ENCODE measurements around the gene CCDC27.

Gene CCDC27

GRCh38 chr1:3814771-3815561 lies 62.7 kb downstream of the CCDC27 start:
- TF ChIP-seq CTCF (IDR thresholded peaks at IDR 0.05; ENCODE audit: low read depth, low read length) = no peak
- in situ Hi-C loops (cut with HindIII; ENCODE audit: low sequenced_read_pairs) = no loop called here
- H3K4me3 ChIP-seq (ENCODE audit: low read depth, low read length) = no peak overlapping the region
- DNase-seq (ENCODE audit: low read depth, low spot score) = no peak

GRCh38 chr1:3816331-3817137 lies 64.3 kb downstream of the CCDC27 start:
- no peak for TF ChIP-seq CTCF (IDR thresholded peaks at IDR 0.05; ENCODE audit: low read depth, low read length)
- in situ Hi-C loops (cut with HindIII; ENCODE audit: low sequenced_read_pairs) = no loop called here
- no peak overlapping the region for H3K4me3 ChIP-seq (ENCODE audit: low read depth, low read length)
- no peak for DNase-seq (ENCODE audit: low read depth, low spot score)

- no peak overlapping the region for H3K4me3 ChIP-seq (ENCODE audit: low read depth, low read length)
- in situ Hi-C loops (cut with HindIII; ENCODE audit: low sequenced_read_pairs) = no loop called here
- TF ChIP-seq CTCF (IDR thresholded peaks at IDR 0.05; ENCODE audit: low read depth, low read length) = no peak
- no peak for DNase-seq (ENCODE audit: low read depth, low spot score)
Measured at GRCh38 chr1:3817138-3817740, 65.0 kb downstream of the CCDC27 start.

- no peak overlapping the region for H3K4me3 ChIP-seq (ENCODE audit: low read depth, low read length)
- in situ Hi-C loops (cut with HindIII; ENCODE audit: low sequenced_read_pairs) = no loop called here
- no peak for DNase-seq (ENCODE audit: low read depth, low spot score)
- no peak for TF ChIP-seq CTCF (IDR thresholded peaks at IDR 0.05; ENCODE audit: low read depth, low read length)
Measured at GRCh38 chr1:3817821-3818597, 65.8 kb downstream of the CCDC27 start.

- TF ChIP-seq CTCF (IDR thresholded peaks at IDR 0.05; ENCODE audit: low read depth, low read length) = no peak
- DNase-seq (ENCODE audit: low read depth, low spot score) = no peak
- in situ Hi-C loops (cut with HindIII; ENCODE audit: low sequenced_read_pairs) = no loop called here
Measured at GRCh38 chr1:3819771-3820200, 67.5 kb downstream of the CCDC27 start.

GRCh38 chr1:3820316-3820715 lies 68.1 kb downstream of the CCDC27 start:
- in situ Hi-C loops (cut with HindIII; ENCODE audit: low sequenced_read_pairs) = no loop called here
- no peak for TF ChIP-seq CTCF (IDR thresholded peaks at IDR 0.05; ENCODE audit: low read depth, low read length)
- H3K4me3 ChIP-seq (ENCODE audit: low read depth, low read length) = no peak overlapping the region
- DNase-seq (ENCODE audit: low read depth, low spot score) = no peak

More at GRCh38 chr1:3819771-3820200, 67.5 kb downstream of the CCDC27 start:
- H3K4me3 ChIP-seq (ENCODE audit: low read depth, low read length) = no peak overlapping the region
